Ovary (tissue), 3 donors: ENCODE results near the gene ARHGEF28.

Experiments
- EP300 ChIP-seq: sonication (generic); formaldehyde crosslinking; IDR thresholded peaks from one replicate; pipeline ENCODE4 v1.6.1; 2017; ENCODE audit warnings: antibody characterized with exemption
- POLR2A ChIP-seq: fragments of 450-650 bp; IDR thresholded peaks from one replicate; pipeline ENCODE4 v1.6.1; 2017; ENCODE audit warnings: antibody characterized with exemption, mild to moderate bottlenecking, moderate library complexity
- TF ChIP-seq, protein P1 (sequence below), 3 donors: fragments of 450-650 bp in 2 of 3; fragments of 200-600 bp in 1 of 3; IDR thresholded peaks; one replicate each; pipeline versions ENCODE4 v1.5.1 to v1.8.0; 2016 to 2022; ENCODE audit warnings: antibody characterized with exemption in 3 of 3, mild to moderate bottlenecking in 1 of 3
- donor health status: DM: no; HTN: no; CAD: no.

DNA sequence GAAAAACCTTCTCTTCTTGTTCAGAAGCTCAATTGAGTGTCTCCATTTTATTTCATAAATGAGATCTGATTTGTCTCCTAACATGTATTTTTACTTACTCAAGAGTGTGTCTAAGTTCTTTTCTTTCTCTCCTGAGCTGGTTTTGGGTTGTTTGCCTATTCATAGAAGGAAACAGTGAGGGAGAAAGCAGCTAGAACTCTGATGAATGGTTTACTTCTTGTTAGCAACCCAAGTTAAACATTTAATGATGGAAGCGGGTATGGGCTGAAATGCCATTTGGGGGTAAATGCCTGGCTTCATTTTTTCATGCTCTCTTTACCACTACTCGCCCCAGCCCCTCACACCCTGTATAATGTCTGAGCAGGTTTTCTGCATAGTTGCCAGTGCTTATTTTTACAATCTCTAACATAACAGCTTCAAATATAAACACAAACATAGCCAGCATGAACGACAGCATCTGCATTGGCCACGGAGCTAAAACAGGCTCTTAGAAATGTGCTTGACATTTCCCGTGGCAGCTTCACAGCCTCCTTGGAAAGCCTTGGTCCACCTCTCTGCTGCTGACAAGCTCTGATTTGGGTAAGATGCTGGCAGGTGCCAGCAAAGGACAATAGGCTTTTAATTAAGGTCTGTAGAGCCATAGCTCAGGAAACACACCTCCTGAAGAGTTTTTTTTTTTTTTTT, 321.1 kb downstream of the ARHGEF28 start:
- TF ChIP-seq, protein P1, sequence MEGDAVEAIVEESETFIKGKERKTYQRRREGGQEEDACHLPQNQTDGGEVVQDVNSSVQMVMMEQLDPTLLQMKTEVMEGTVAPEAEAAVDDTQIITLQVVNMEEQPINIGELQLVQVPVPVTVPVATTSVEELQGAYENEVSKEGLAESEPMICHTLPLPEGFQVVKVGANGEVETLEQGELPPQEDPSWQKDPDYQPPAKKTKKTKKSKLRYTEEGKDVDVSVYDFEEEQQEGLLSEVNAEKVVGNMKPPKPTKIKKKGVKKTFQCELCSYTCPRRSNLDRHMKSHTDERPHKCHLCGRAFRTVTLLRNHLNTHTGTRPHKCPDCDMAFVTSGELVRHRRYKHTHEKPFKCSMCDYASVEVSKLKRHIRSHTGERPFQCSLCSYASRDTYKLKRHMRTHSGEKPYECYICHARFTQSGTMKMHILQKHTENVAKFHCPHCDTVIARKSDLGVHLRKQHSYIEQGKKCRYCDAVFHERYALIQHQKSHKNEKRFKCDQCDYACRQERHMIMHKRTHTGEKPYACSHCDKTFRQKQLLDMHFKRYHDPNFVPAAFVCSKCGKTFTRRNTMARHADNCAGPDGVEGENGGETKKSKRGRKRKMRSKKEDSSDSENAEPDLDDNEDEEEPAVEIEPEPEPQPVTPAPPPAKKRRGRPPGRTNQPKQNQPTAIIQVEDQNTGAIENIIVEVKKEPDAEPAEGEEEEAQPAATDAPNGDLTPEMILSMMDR (IDR thresholded peaks at IDR 0.05) = no peak
- no peak for TF ChIP-seq POLR2A
- TF ChIP-seq EP300 = no peak
